IMR-90 (cell line): ENCODE data around the gene CLEC4G. TPM values are rescaled to one million over a fixed set of nuclear protein-coding genes. Genes with fewer than 3 reads are reported as not detected.

ENCODE experiments used
- ATAC-seq: fragments of 200-7000 bp; cut with Tn5 transposase; 2 replicates; pipeline ENCODE4 v1.9.1; 2020; ENCODE audit warnings: low read depth, mild to moderate bottlenecking, moderate library complexity
- Bru-seq: library from RNA; stranded (reverse); fragments of 400-500 nt; gene quantifications from one replicate; lab custom pipeline; 2021; lab: Mats Ljungman, UMichigan
- BruChase-seq, 2 experiments: library from RNA; stranded (reverse); fragments of 400-500 nt; gene quantifications; one replicate each; lab custom pipeline; 2021; lab: Mats Ljungman, UMichigan
- BruUV-seq: library from RNA; stranded (reverse); fragments of 400-500 nt; replicated peaks from 2 replicates; lab custom pipeline; 2021; lab: Mats Ljungman, UMichigan
- CTCF ChIA-PET: fragments of 300-600 bp; formaldehyde crosslinking; extraction: SDS; loops from one replicate; lab custom pipeline; 2021; ENCODE audit warnings: antibody characterized with exemption; lab: Yijun Ruan, JAX
- POLR2A ChIA-PET: fragments of 300-600 bp; sonication (Branson Sonifier 250); formaldehyde crosslinking; loops from one replicate; lab custom pipeline; 2022; ENCODE audit warnings: antibody characterized with exemption; ENCODE audit not compliant: unreplicated experiment; lab: Charles Lee
- DNase-seq: peaks from one replicate; pipeline ENCODE4 v3.0.0; 2013
- H2AFZ ChIP-seq: replicated peaks from 2 replicates; pipeline ENCODE3; 2013; ENCODE audit warnings: low read length, mild to moderate bottlenecking; ENCODE audit not compliant: poor library complexity
- H2AK5ac ChIP-seq: 2 replicates; pipeline ENCODE4 v1.6.1; 2013; ENCODE audit warnings: low read depth, low read length, inconsistent platforms
- H2AK9ac ChIP-seq: replicated peaks from 2 replicates; pipeline ENCODE3; 2013; ENCODE audit warnings: mild to moderate bottlenecking, low read depth, low read length, moderate library complexity; ENCODE audit not compliant: poor library complexity
- H2BK120ac ChIP-seq: 2 replicates; pipeline ENCODE4 v1.6.1; 2013; ENCODE audit warnings: low read depth, low read length, inconsistent platforms
- H2BK15ac ChIP-seq: 3 replicates; pipeline ENCODE4 v1.6.1; 2013; ENCODE audit warnings: low read depth, low read length, inconsistent platforms
- H2BK20ac ChIP-seq: 2 replicates; pipeline ENCODE4 v1.6.1; 2013; ENCODE audit warnings: low read depth, mild to moderate bottlenecking, inconsistent platforms, low read length, moderate library complexity
- H2BK5ac ChIP-seq: 2 replicates; pipeline ENCODE4 v1.6.1; 2013; ENCODE audit warnings: mild to moderate bottlenecking, low read depth, low read length, inconsistent platforms; ENCODE audit not compliant: poor library complexity, severe bottlenecking
- H3K14ac ChIP-seq: replicated peaks from 2 replicates; pipeline ENCODE4 v1.6.1; 2013; ENCODE audit warnings: low read depth, low read length, inconsistent platforms
- H3K18ac ChIP-seq: 2 replicates; pipeline ENCODE4 v1.6.1; 2013; ENCODE audit warnings: low read depth, low read length, control low read depth
- H3K23ac ChIP-seq: 2 replicates; pipeline ENCODE4 v1.6.1; 2013; ENCODE audit warnings: low read depth, low read length, inconsistent platforms
- H3K27ac ChIP-seq: 2 replicates; pipeline ENCODE4 v1.5.1; 2013; ENCODE audit warnings: mild to moderate bottlenecking, control low read depth, low read length; ENCODE audit not compliant: insufficient read depth
- H3K27me3 ChIP-seq: 2 replicates; pipeline ENCODE4 v1.6.1; 2013; ENCODE audit warnings: low read length; ENCODE audit not compliant: control insufficient read depth, insufficient read depth
- H3K36me3 ChIP-seq: 2 replicates; pipeline ENCODE4 v1.6.1; 2013; ENCODE audit warnings: low read length, mixed read lengths; ENCODE audit not compliant: control insufficient read depth, insufficient read depth
- H3K4ac ChIP-seq: 2 replicates; pipeline ENCODE4 v1.6.1; 2013; ENCODE audit warnings: low read depth, low read length, inconsistent platforms
- H3K4me1 ChIP-seq: 2 replicates; pipeline ENCODE4 v1.6.1; 2013; ENCODE audit warnings: low read length, mixed read lengths; ENCODE audit not compliant: control insufficient read depth, insufficient read depth
- H3K4me2 ChIP-seq: 2 replicates; pipeline ENCODE4 v1.6.1; 2013; ENCODE audit warnings: low read depth, mild to moderate bottlenecking, control low read depth, low read length, moderate library complexity
- H3K4me3 ChIP-seq: 2 replicates; pipeline ENCODE4 v1.5.1; 2013; ENCODE audit warnings: low read depth, mild to moderate bottlenecking, control low read depth, low read length, moderate library complexity; ENCODE audit not compliant: insufficient read depth
- H3K56ac ChIP-seq: 2 replicates; pipeline ENCODE4 v1.6.1; 2013; ENCODE audit warnings: low read length, inconsistent platforms; ENCODE audit not compliant: insufficient read depth; ENCODE audit errors: extremely low read depth
- H3K79me1 ChIP-seq, 2 experiments: 2 replicates each; pipeline ENCODE4 v1.6.1; 2013; ENCODE audit warnings: low read length in 2 of 2, inconsistent platforms in 1 of 2, low read depth in 1 of 2
- H3K9ac ChIP-seq: 2 replicates; pipeline ENCODE4 v1.6.1; 2013; ENCODE audit warnings: low read depth, low read length, control low read depth
- H3K9me1 ChIP-seq: 2 replicates; pipeline ENCODE4 v1.6.1; 2013; ENCODE audit warnings: low read length, inconsistent platforms; ENCODE audit not compliant: insufficient read depth
- H3K9me3 ChIP-seq: 2 replicates; pipeline ENCODE4 v1.6.1; 2013; ENCODE audit warnings: low read length; ENCODE audit not compliant: control insufficient read depth, insufficient read depth
- H4K20me1 ChIP-seq: 2 replicates; pipeline ENCODE4 v1.6.1; 2013; ENCODE audit warnings: low read length, inconsistent platforms; ENCODE audit not compliant: insufficient read depth
- H4K5ac ChIP-seq: 2 replicates; pipeline ENCODE4 v1.6.1; 2013; ENCODE audit warnings: mild to moderate bottlenecking, low read depth, low read length, control low read depth
- H4K8ac ChIP-seq, 2 experiments: 2 replicates each; pipeline ENCODE4 v1.6.1; 2013; ENCODE audit warnings: low read depth in 2 of 2, low read length in 2 of 2, control low read depth in 1 of 2, inconsistent platforms in 1 of 2
- H4K91ac ChIP-seq: 2 replicates; pipeline ENCODE4 v1.6.1; 2013; ENCODE audit warnings: low read depth, low read length, inconsistent platforms; ENCODE audit not compliant: insufficient read depth
- CEBPB ChIP-seq: IDR thresholded peaks from 2 replicates; pipeline ENCODE4 v1.6.1; 2012; ENCODE audit warnings: low read depth, low read length, improper control_type of control experiment
- CHD1 ChIP-seq: IDR thresholded peaks from 2 replicates; pipeline ENCODE4 v1.6.1; 2012; ENCODE audit warnings: low read depth, low read length, improper control_type of control experiment
- CTCF ChIP-seq: conservative IDR thresholded peaks from 2 replicates; pipeline ENCODE4 v1.5.1; 2012; ENCODE audit warnings: mild to moderate bottlenecking, low read depth, low read length, improper control_type of control experiment
- MAFK ChIP-seq: IDR thresholded peaks from 2 replicates; pipeline ENCODE4 v1.6.1; 2012; ENCODE audit warnings: low read depth, low read length, improper control_type of control experiment
- RAD21 ChIP-seq: IDR thresholded peaks from 2 replicates; pipeline ENCODE4 v1.6.1; 2012; ENCODE audit warnings: low read length, improper control_type of control experiment
- USF2 ChIP-seq: fragments of 150-350 bp; IDR thresholded peaks from 2 replicates; pipeline ENCODE4 v1.6.1; 2017; ENCODE audit warnings: mild to moderate bottlenecking, antibody characterized with exemption, low read length, low read depth
- WGBS, 2 experiments: methylation state at CpG; one replicate each; pipeline versions ENCODE4 v1.1.5 to v1.1.7; 2013; ENCODE audit warnings: missing lambda C conversion rate in 2 of 2; ENCODE audit not compliant: insufficient read length in 1 of 2; ENCODE audit errors: extremely low coverage in 2 of 2; 5-methylcytosine and 5-hydroxymethylcytosine counted together
- dilution Hi-C: fragments of 300-500 bp; cut with HindIII; formaldehyde crosslinking; loops from one replicate; pipeline ENCODE4 v1.14.3; 2018; ENCODE audit warnings: low sequenced_read_pairs; ENCODE audit not compliant: unreplicated experiment
- in situ Hi-C: fragments of 300-500 bp; cut with MboI; formaldehyde crosslinking; loops from 3 replicates; pipeline ENCODE4 v1.14.3; 2019; ENCODE audit warnings: low sequenced_read_pairs, inconsistent platforms, mixed read lengths
- intact Hi-C: fragments of 100-400 bp; cut with micrococcal nuclease; formaldehyde crosslinking; loops from 2 replicates; pipeline ENCODE4 v1.10.0; 2022
- long read RNA-seq: library from polyadenylated mRNA; unstranded; transcript quantifications from one replicate; pipeline ENCODE4 v2.0.0, GENCODE V29; 2021; ENCODE audit not compliant: unreplicated experiment
- polyA plus RNA-seq, 3 experiments: library from polyadenylated mRNA; depleted of rRNA; stranded (reverse); fragments of >200 nt; gene quantifications; 2 replicates each; pipeline ENCODE4 v1.2.3, GENCODE V29; 2012; ENCODE audit warnings: low replicate concordance in 1 of 3
- total RNA-seq: library from RNA; depleted of rRNA; stranded (reverse); fragments of >200 nt; gene quantifications from 2 replicates; pipeline ENCODE4 v1.2.3, GENCODE V29; 2012; rRNA removed

CLEC4G gene
- not detected in 2 replicates for total RNA-seq
- not detected in 2 replicates for polyA plus RNA-seq (2012; rRNA removed)
- polyA plus RNA-seq (2012; cell fraction: cytosol; rRNA removed), result not detected in 2 replicates
- polyA plus RNA-seq (2012; cell fraction: nucleus; rRNA removed; ENCODE audit: low replicate concordance), result not detected in 2 replicates
- not detected for Bru-seq, nascent RNA
- not detected for BruChase-seq, experiment 1, labeled RNA remaining after a 6-hour chase
- not detected for BruChase-seq, experiment 2, labeled RNA remaining after a 2-hour chase
- long read RNA-seq, result 0 reads

- no peak within 1 kb of the TSS for H4K8ac ChIP-seq
- no peak within 1 kb of the TSS for H3K14ac ChIP-seq
- H3K9ac ChIP-seq, result no peak within 1 kb of the TSS
- H2AFZ ChIP-seq, result peak within 1 kb of the TSS; percentile 23
- H2BK120ac ChIP-seq, result no peak within 1 kb of the TSS
- ATAC-seq, result no peak
- H3K56ac ChIP-seq, result no peak within 1 kb of the TSS
- H3K4ac ChIP-seq, result no peak within 1 kb of the TSS
- no peak within 1 kb of the TSS for H3K18ac ChIP-seq
- no peak within 1 kb of the TSS for H2BK15ac ChIP-seq
- no peaks in the 10 kb centered on the region for H4K20me1 ChIP-seq
- ChIA-PET CTCF (no interaction called here), POLR2A (no interaction called here)
- in situ Hi-C loops (no loop called here), intact Hi-C loops (no loop called here), dilution Hi-C loops (no loop called here)
- no peak within 1 kb of the TSS for H3K23ac ChIP-seq
- no peak within 1 kb of the TSS for H2BK5ac ChIP-seq
- H3K79me1 ChIP-seq, result no peaks in the 10 kb centered on the region
- H3K4me2 ChIP-seq, result no peak within 1 kb of the TSS
- no peaks in the 10 kb centered on the region for H3K36me3 ChIP-seq
- WGBS, 2 experiments, result 71% methylated on average over 6 of the region's 9 CpGs; no CpG with 5 or more reads in 1 of the 2 experiments
- H3K27me3 ChIP-seq, result peaks cover 48% of the 10 kb centered on the region
- H2AK9ac ChIP-seq, result no peak within 1 kb of the TSS
- DNase-seq, result no peak
- no TSS peak for BruUV-seq
- no peak within 1 kb of the TSS for H4K91ac ChIP-seq
- no peaks in the 10 kb centered on the region for H3K4me1 ChIP-seq
- no peak within 1 kb of the TSS for H3K4me3 ChIP-seq
- no peak within 1 kb of the TSS for H2BK20ac ChIP-seq
- H4K5ac ChIP-seq, result no peak within 1 kb of the TSS
- no peaks in the 10 kb centered on the region for H3K9me1 ChIP-seq
- TF ChIP-seq CHD1 (no peak), RAD21 (no peak), USF2 (no peak), MAFK (no peak), CTCF (no peak), CEBPB (no peak)
- H3K9me3 ChIP-seq, result no peaks in the 10 kb centered on the region
- H2AK5ac ChIP-seq, result no peak within 1 kb of the TSS
- no peak within 1 kb of the TSS for H3K27ac ChIP-seq
These were observed at the start of gene CLEC4G for GRCh38 chr19:7732045-7732444. TSS of gene CLEC4G (minus strand) at chr19:7732110. CDS start at chr19:7732102, 8 bp downstream.
